Measurements from ENCODE around the gene EFCAB11.
A peak's percentile ranks its signal among the peaks of the same experiment; 100 is the strongest.

The EFCAB11 gene

GRCh38 chr14:89957376-89957775 is 2.8 kb upstream of the EFCAB11 start:
- no peak for DNase-seq (ENCODE audit: low read depth, low spot score)

GRCh38 chr14:89956661-89957009 is 2.1 kb upstream of the EFCAB11 start:
- no peak for DNase-seq (ENCODE audit: low read depth, low spot score)

- DNase-seq (ENCODE audit: low read depth, low spot score) = peak; percentile 73
Measured at GRCh38 chr14:89955745-89956660, 1.5 kb upstream of the EFCAB11 start, which contains the start of gene TDP1. TDP1 (plus strand) TSS chr14:89955927; CDS start chr14:89963115, 7,188 bp downstream.

- DNase-seq (ENCODE audit: low read depth, low spot score) = no peak
Measured at GRCh38 chr14:89955022-89955744, 653 bp upstream of the EFCAB11 start.

DNA sequence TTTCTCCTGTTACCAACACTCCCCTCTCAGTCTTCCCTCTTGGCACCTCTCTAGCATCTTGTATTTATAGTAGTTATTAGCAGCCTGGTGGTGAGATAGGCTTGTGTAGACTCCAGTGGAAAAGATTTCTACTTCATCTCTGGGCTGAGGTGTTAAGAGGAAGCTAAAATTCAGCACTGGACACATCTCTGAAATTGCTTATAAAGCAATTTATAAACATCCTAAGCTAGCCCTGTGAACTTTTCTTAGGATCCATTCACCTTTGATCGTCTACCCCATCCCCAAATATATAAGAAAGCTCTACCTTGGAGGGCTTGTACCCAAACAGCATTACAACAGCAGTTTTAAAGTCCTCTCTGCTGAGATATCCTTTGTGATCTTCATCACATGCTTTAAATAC is 928 bp downstream of the EFCAB11 start:
- no peak for DNase-seq (ENCODE audit: low read depth, low spot score)

DNA sequence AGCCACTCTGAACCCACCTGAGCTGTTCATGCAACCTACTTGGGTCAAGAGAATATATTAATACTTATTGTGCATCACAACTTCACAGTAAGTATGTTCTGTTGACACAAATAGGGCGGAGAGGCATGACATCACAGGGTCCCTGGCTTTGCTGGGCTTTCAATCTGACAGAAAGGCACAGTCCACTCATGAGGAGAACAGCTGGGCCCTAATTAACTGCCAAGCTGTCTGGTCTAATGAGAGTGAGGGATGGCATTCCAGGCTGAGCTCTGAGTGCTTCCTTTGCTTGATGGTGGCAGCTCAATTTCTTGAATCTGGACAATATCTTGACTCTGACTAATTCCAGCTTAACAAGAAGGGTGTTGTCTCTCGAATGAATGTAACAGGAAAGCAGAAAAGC is 2.0 kb downstream of the EFCAB11 start:
- DNase-seq (ENCODE audit: low read depth, low spot score) = no peak

DNA sequence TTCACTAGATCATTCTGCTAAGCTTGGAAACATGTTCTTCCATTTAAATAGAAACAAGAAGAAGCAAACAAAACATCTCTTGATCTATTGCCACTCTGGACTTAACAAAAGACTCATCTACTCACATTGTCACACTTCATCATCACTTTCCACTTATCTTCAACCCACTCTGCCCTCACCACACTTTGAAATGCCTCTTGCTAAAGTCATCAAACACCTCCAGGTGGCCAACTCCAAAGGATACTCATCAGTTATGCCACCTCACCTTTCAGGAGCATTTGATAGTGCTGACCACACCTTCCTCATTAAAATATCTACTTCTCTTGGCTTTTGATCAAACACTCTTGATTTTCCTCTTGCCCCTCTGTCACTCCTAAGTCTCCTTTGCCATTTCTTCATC is 7.2 kb downstream of the EFCAB11 start:
- no peak for DNase-seq (ENCODE audit: low read depth, low spot score)

GRCh38 chr14:89941830-89942377 is 12.6 kb downstream of the EFCAB11 start:
- DNase-seq (ENCODE audit: low read depth, low spot score) = no peak

- DNase-seq (ENCODE audit: low read depth, low spot score) = no peak
Measured at GRCh38 chr14:89936654-89937185, 17.8 kb downstream of the EFCAB11 start.

DNA sequence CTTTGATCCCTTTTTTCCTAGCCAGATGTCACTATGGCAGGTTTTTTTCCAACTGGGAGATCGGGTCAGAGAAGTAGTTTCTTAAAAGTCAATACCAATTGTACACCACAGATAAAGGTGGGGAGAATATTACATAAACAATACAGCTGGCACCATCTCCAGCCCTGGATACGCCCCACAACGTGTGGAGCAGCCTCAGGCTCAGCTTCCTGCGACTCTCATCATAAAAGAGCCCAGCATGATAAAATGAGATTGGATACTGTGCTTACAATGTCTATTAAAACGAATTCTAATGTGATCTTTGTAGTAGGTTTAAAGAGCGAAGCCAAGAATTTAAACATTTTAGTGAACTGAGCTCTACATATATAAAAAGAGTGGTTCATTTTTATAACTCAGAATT is 21.5 kb downstream of the EFCAB11 start:
- no peak for DNase-seq (ENCODE audit: low read depth, low spot score)

- no peak for DNase-seq (ENCODE audit: low read depth, low spot score)
Measured at GRCh38 chr14:89927186-89927865, 27.2 kb downstream of the EFCAB11 start.

DNA sequence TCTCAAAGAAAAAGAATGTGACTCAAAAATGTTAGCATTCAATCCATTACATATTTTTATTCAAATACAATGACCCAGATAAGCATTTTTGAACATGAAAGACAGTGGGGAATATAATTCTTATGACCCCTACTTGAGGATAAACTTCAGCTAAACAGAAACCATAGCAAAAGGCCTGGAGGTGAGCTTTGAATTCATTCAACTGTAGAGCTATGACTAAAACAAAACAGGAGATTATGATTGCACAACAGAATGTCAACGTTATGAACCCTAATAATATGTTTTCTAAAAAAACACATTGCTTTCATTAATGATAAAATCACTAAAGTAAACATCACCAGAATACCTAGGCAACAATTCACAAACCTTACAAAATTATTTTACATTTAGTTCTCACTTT is 27.8 kb downstream of the EFCAB11 start:
- no peak for DNase-seq (ENCODE audit: low read depth, low spot score)

- no peak for DNase-seq (ENCODE audit: low read depth, low spot score)
Measured at GRCh38 chr14:89924268-89924667, 30.3 kb downstream of the EFCAB11 start.

- no peak for DNase-seq (ENCODE audit: low read depth, low spot score)
Measured at GRCh38 chr14:89922031-89922907, 32.3 kb downstream of the EFCAB11 start.

GRCh38 chr14:89921346-89921745 is 33.2 kb downstream of the EFCAB11 start:
- DNase-seq (ENCODE audit: low read depth, low spot score) = no peak

DNA sequence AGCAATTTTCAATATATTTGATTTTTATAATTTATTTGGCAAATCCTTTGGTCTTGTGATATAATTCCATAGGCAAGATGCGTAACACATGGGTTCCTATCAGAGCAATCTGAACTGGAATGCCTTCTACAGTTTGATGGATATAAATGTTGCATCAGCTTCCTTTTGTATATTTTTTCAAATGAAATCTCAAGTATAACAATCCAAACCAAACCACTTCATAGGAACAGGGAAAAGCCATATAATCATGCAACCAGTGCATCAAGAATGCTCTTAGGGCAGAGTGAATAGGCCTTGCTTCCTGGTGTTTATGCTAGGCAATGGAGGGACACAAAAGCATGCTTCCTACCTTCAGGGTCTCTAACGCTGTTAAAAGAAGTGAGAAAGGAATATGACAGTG is 34.5 kb downstream of the EFCAB11 start:
- no peak for DNase-seq (ENCODE audit: low read depth, low spot score)

- DNase-seq (ENCODE audit: low read depth, low spot score) = no peak
Measured at GRCh38 chr14:89918721-89919120, 35.8 kb downstream of the EFCAB11 start.

DNA sequence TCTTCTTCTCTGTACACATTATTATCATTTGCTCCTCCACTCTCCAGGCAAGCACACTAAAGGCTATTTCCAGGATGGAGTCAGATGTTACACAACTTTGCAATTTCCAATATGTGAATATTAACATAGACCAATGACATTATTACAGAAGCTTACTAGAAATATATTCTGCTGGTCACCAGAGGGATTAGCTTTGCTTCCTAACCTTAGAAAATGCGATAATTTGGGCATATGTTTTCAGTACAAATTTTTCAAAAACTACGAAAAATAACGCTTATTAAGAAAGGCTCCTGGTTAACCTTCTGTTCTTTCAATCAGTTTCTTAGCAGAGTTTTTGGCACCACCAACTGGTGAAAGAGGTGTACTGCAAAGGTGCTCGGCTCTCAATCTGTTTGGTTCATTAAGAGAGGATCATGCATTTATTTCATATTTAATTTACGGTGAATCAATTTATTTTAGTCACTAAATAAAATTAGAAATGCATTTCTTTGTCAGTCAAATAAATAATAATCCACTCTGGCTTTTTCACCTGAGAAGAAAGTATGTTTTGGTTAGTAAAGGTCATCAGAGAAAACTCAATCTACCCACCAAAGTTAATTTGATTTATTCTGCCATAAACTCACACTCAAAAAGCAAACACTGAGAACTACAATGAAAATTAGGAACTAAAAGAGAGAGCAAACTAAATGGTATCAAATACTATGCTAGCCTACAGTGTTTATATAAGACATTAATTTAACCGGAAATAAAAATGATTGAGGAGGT is 39.2 kb downstream of the EFCAB11 start:
- no peak for DNase-seq (ENCODE audit: low read depth, low spot score)

- DNase-seq (ENCODE audit: low read depth, low spot score) = no peak
Measured at GRCh38 chr14:89912667-89913211, 41.8 kb downstream of the EFCAB11 start.

GRCh38 chr14:89912221-89912620 is 42.3 kb downstream of the EFCAB11 start:
- DNase-seq (ENCODE audit: low read depth, low spot score) = no peak
